HG02852 (cell line): Measurements from ENCODE around the gene LRWD1.
"Not testable (repeated sequence)": the region's sequence is repeated elsewhere in the genome, so short reads cannot be mapped to it uniquely, and the experiment has no call there.

Experiments used
- ATAC-seq: cut with Tn5 transposase; IDR thresholded peaks from one replicate; pipeline ENCODE4 v1.9.1; 2021; ENCODE audit warnings: mild to moderate bottlenecking, moderate library complexity; ENCODE audit not compliant: unreplicated experiment

The LRWD1 gene

DNA sequence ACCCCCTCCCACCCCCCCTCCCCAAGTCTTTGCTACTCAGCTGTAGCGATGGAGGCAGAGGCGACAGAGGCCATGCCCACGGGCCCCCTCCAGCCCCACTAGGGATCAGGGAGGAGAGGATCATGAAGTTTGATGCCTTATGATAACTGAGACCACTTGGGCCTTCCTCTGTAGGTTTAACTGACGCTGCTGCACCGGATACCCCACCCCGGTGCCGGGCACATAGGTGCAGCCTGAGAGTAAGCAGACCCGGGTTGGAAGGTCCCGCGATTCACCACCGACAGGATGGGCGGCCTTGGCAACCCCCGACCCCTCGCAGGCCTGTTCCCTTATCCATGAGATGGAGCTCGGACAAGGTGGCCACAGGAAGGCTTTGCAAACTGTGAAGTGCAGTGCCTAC lies 29.2 kb downstream of the LRWD1 start:
- not testable (repeated sequence) for ATAC-seq

GRCh38 chr7:102494473-102495149 lies 29.8 kb downstream of the LRWD1 start:
- peak; percentile 60 for ATAC-seq

GRCh38 chr7:102496861-102497260 lies 32.1 kb downstream of the LRWD1 start:
- not testable (repeated sequence) for ATAC-seq

DNA sequence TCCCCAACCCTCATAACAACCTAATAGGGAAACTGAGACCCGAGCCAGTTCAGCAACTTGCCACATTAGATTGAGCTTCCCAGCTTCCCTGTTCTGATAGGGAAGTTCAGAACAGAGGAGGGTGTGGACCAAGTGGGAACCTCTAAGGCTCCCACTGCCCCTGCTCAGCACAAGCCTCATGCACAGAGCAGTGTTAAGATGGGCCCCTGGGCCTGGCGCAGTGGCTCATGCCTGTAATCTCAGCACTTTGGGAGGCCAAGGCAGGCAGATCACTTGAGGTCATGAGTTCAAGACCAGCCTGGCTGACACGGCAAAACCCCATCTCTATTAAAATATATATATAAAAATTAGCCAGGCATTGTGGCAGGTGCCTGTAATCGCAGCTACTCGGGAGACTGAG lies 32.5 kb downstream of the LRWD1 start:
- ATAC-seq = not testable (repeated sequence)

DNA sequence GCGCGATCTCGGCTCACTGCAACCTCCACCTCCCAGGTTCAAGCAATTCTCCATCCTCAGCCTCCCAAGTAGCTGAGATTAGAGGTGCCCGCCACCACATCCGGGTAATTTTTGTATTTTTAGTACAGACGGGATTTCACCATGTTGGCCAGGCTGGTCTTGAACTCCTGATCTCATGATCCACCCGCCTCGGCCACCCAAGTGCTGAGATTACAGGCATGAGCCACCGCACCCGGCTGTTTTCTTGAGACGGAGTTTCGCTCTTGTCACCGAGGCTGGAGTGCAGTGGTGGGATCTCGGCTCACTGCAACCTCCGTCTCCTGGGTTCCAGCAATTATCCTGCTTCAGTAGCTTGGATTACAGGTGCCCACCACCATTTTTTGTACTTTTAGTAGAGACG lies 33.5 kb downstream of the LRWD1 start:
- not testable (repeated sequence) for ATAC-seq

DNA sequence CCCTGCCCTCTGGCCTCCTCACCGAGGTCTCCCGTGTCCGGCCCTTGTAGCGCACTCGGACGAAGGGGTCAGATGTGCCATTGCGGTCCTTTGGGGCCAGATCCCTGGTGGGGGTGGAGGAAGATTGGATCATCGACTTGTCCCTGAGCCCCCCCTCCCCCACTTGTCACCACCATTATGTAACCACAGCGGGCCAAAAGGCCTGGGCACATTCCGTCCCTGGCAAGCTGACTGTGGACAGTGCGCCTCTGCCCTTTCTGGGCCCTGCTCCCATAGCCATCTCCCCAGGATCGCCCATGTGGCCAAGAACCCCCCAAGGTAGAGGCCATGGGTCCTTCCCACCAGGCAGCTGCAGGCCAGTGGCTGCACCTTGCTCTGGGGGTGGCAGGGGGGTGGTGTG lies 38.4 kb downstream of the LRWD1 start:
- not testable (repeated sequence) for ATAC-seq

GRCh38 chr7:102505298-102506185 lies 40.8 kb downstream of the LRWD1 start:
- ATAC-seq = not testable (repeated sequence)

GRCh38 chr7:102507410-102508088 lies 42.8 kb downstream of the LRWD1 start:
- not testable (repeated sequence) for ATAC-seq

GRCh38 chr7:102510575-102510974 lies 45.8 kb downstream of the LRWD1 start:
- ATAC-seq = not testable (repeated sequence)

DNA sequence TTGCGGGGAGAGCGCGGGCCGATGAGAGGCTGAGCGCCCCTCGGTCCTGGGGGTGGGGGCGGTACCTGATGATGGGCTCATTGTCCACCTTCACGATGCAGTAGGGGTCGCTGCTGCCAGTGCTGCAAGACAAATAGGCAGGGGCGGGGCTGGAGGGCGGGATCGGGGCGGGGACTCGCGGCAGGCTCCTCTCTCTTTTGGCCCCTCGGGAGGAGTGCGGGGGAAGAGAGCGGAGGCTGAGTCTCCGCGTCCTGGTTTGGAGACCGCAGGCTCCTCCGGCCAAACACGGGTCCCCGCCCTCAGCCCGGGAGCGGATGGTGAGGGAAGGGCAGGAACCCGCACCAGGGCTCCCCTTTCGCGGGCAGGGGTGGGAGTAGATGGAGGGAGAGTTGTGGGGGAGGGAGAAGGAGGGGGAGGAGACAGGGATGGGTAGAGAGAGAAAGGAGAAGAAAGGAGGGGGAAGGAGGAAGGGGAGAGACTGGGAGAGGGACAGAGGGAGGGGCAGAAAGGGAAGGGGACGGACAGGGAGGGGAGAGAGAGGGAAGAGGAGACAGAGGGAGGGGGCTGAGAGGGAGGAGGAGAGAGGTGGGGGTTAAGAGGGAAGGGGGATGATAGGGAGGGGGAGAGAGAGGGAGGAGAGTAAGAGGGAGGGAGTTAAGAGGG lies 47.2 kb downstream of the LRWD1 start:
- ATAC-seq = peak; percentile 34

DNA sequence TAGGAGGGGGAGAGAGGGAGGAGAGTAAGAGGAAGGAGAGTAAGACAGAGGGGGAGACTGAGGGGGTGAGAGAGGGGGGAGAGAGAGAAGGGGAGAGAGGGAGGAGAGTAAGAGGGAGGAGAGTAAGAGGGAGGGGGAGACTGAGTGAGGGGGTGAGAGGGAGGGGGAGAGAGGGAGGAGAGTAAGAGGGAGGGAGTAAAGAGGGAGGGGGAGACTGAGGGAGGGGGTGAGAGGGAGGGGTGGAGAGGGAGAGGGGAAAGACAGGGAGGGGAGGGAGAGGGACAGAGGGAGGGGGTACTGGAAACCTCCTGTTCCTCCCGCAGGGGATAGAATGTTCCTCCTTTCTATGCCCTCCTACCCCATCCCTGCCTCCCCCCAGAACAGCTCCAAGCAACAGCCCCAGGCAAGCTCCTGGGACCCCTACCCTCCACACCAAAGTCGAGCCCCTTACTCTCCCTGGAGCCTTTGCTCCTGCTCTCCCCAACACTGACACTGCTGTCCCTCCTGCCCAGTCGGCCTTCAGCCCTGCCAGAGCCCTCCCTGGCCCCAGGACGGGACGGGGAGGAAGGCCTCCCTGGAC lies 47.9 kb downstream of the LRWD1 start:
- not testable (repeated sequence) for ATAC-seq

DNA sequence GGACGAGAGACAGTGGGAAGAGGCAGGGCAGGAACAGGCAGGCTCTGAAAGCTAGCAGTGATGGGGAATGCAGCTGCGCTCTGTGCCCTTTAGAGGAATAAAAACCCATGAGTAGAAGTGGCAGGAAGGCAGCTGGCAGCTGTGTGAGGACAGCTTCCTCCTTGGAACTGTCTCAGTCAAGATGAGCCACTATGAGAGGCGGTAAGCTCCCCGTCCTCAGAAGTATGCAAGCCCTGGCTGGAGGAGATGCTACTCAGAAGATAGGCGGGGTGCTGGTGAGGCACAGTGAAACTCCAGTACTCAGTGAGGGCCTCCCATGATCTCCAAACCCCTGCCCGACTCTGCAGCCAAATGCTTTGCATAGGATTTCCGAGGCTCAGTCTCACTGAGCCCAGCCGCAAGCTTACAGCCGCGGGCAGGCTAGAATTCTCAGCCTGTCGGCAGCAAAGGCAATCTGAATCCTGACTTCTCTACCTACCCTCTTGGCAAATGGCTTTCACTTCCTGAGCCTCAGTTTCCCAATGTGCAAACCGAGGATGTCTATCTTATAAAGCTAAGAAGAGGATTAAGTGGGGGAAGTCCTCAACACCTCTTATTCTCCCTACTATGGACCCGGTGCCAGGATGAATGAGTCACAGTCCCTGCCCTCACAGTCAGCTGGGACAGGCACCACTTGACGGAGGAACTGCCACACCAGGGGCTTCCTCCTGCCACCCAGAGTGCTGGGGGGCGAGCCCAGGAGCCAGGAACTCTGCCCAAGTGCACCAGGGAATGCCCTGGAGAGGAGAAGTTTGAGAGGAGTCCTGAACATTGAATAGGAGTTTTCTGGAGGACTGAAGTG lies 50.3 kb downstream of the LRWD1 start:
- peak; percentile 71 for ATAC-seq

DNA sequence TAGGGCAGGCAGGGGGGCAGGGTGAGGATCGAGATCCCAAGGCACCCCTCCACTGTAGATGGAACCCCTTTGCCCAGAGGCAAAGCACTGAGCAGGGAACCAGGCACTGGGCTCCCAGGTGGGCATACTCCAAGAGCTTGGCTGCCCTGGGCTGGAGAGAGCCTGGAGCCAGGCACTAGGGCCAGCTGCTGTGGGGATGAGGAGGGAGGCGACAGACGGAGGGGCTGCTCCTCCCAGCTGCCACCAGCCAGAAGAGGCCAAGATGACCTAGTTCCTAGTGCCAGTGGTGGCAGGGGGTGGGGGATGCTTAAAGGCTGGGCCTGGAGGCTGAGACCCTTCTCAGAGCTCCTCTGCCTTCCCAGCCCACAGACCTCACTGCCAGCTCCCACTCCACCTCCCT lies 51.1 kb downstream of the LRWD1 start:
- not testable (repeated sequence) for ATAC-seq

GRCh38 chr7:102516951-102517350 lies 52.2 kb downstream of the LRWD1 start:
- not testable (repeated sequence) for ATAC-seq

- peak; percentile 58 for ATAC-seq
Measured at GRCh38 chr7:102517550-102518147, 52.9 kb downstream of the LRWD1 start, which contains the start of gene RASA4B. RASA4B (minus strand) TSS chr7:102517777; CDS start chr7:102517710, 67 bp downstream.

GRCh38 chr7:102520797-102521196 lies 56.0 kb downstream of the LRWD1 start:
- not testable (repeated sequence) for ATAC-seq
